B cell (primary cell): Measurements from ENCODE around the gene ARHGEF37.

Source experiments
- EZH2 ChIP-seq: IDR thresholded peaks from 2 replicates; pipeline ENCODE4 v1.6.1; 2012; ENCODE audit warnings: borderline replicate concordance, low read depth, mild to moderate bottlenecking, moderate library complexity, low read length; ENCODE audit not compliant: insufficient read depth, poor library complexity, severe bottlenecking
- TF ChIP-seq, protein P1 (sequence below): fragments of 200-600 bp; IDR thresholded peaks from one replicate; pipeline ENCODE4 v1.8.0; 2022; ENCODE audit warnings: antibody characterized with exemption, mild to moderate bottlenecking

DNA sequence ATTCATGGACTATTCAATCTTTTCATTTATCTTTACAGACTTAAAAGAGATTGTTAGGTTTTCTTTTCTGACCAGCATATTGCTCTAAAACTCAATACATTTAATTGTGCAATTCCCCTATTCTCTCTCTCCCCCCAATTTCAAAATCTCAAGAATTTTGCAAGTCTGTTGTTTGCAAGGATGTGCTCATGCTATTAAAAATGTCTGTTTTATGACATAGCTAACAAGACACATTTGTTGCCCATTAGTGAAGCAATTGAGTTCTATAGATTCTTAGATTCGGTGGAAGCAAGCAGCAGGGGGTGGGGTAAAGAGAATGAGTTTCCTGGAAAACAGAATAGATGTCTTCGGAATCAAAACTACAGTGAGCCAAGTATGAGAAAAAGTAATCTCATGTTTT is 21.6 kb upstream of the ARHGEF37 start:
- TF ChIP-seq, protein P1, sequence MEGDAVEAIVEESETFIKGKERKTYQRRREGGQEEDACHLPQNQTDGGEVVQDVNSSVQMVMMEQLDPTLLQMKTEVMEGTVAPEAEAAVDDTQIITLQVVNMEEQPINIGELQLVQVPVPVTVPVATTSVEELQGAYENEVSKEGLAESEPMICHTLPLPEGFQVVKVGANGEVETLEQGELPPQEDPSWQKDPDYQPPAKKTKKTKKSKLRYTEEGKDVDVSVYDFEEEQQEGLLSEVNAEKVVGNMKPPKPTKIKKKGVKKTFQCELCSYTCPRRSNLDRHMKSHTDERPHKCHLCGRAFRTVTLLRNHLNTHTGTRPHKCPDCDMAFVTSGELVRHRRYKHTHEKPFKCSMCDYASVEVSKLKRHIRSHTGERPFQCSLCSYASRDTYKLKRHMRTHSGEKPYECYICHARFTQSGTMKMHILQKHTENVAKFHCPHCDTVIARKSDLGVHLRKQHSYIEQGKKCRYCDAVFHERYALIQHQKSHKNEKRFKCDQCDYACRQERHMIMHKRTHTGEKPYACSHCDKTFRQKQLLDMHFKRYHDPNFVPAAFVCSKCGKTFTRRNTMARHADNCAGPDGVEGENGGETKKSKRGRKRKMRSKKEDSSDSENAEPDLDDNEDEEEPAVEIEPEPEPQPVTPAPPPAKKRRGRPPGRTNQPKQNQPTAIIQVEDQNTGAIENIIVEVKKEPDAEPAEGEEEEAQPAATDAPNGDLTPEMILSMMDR: no peak
- no peak for TF ChIP-seq EZH2
